ENCODE results near the gene DDX28. TPM values are rescaled to one million over a fixed set of nuclear protein-coding genes. Genes with fewer than 3 reads are reported as not detected.
A peak's percentile ranks its signal among the peaks of the same experiment; 100 is the strongest.

Gene DDX28, protein sequence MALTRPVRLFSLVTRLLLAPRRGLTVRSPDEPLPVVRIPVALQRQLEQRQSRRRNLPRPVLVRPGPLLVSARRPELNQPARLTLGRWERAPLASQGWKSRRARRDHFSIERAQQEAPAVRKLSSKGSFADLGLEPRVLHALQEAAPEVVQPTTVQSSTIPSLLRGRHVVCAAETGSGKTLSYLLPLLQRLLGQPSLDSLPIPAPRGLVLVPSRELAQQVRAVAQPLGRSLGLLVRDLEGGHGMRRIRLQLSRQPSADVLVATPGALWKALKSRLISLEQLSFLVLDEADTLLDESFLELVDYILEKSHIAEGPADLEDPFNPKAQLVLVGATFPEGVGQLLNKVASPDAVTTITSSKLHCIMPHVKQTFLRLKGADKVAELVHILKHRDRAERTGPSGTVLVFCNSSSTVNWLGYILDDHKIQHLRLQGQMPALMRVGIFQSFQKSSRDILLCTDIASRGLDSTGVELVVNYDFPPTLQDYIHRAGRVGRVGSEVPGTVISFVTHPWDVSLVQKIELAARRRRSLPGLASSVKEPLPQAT
- polyA plus RNA-seq: 13.9 and 18.0 TPM in 2 replicates
- 20.6 and 22.9 TPM in 2 replicates for polyA minus RNA-seq

DNA sequence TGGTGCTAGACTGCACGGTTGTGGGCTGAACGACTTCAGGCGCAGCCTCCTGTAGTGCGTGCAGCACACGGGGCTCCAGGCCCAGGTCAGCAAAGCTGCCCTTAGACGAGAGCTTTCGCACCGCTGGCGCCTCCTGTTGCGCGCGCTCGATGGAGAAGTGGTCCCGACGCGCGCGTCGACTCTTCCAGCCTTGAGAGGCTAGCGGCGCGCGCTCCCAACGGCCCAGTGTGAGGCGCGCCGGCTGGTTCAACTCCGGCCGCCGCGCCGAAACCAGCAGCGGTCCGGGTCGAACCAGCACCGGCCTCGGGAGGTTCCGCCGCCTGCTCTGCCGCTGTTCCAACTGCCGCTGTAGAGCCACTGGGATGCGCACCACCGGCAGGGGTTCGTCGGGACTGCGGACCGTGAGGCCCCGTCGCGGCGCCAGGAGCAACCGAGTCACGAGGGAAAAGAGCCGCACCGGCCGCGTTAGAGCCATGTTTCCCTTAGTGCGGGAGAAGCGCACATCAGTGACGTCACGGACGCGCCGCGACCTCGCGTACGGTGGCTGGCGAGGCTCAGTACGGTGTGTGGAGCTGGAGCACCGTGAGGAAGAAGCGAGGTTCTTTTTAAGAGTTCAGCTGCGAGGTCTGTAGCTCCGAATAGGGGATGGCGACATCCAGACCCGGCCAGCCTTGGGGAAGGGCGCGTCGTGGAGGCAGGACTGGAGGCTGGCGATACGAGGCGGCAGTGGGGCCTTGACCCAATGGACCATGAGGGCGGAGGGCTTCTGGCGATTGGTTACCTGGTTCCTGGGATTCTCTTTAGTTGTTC, at the start of gene DDX28, which contains the start of gene DUS2:
Gene DDX28 (minus strand): TSS at position 505 of the 810 bp plus-strand sequence. CDS start 30 bp downstream, at position 475.
Gene DUS2 (plus strand): TSS at position 557 of the 810 bp plus-strand sequence. CDS start 14,740 bp downstream, outside the sequence.
- Histone ChIP-seq H3K36me3 (ENCODE audit: insufficient read depth, low read length) (no peaks in the 10 kb centered on the region), H3K4me3 (ENCODE audit: low read length) (peak within 1 kb of the TSS; percentile 100), H3K79me2 (replicated peaks; ENCODE audit: insufficient read depth, low read length) (peaks cover 13% of the 10 kb centered on the region), H3K9ac (ENCODE audit: low read length) (peak within 1 kb of the TSS; percentile 78), H3K9me3 (ENCODE audit: low read length) (no peaks in the 10 kb centered on the region), H3K4me2 (ENCODE audit: low read length) (peak within 1 kb of the TSS; percentile 87), H4K20me1 (ENCODE audit: insufficient read depth) (no peaks in the 10 kb centered on the region), H2AFZ (ENCODE audit: low read depth, low read length) (peak within 1 kb of the TSS; percentile 78), H3K9me2 (ENCODE audit: insufficient read depth, low read length) (no peaks in the 10 kb centered on the region), H3K27ac (ENCODE audit: low read length) (peak within 1 kb of the TSS; percentile 74), H3K27me3 (ENCODE audit: insufficient read depth, low read depth, low read length) (no peaks in the 10 kb centered on the region), H3F3A (ENCODE audit: insufficient read depth, low read length, poor library complexity, severe bottlenecking) (no peaks in the 10 kb centered on the region)
- TF ChIP-seq, protein P1, sequence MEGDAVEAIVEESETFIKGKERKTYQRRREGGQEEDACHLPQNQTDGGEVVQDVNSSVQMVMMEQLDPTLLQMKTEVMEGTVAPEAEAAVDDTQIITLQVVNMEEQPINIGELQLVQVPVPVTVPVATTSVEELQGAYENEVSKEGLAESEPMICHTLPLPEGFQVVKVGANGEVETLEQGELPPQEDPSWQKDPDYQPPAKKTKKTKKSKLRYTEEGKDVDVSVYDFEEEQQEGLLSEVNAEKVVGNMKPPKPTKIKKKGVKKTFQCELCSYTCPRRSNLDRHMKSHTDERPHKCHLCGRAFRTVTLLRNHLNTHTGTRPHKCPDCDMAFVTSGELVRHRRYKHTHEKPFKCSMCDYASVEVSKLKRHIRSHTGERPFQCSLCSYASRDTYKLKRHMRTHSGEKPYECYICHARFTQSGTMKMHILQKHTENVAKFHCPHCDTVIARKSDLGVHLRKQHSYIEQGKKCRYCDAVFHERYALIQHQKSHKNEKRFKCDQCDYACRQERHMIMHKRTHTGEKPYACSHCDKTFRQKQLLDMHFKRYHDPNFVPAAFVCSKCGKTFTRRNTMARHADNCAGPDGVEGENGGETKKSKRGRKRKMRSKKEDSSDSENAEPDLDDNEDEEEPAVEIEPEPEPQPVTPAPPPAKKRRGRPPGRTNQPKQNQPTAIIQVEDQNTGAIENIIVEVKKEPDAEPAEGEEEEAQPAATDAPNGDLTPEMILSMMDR (IDR thresholded peaks at IDR 0.05; ENCODE audit: poor library complexity, severe bottlenecking): no peak
- TF ChIP-seq TAF1 (IDR thresholded peaks at IDR 0.05; ENCODE audit: low read depth) (peak; percentile 29), SMC3 (conservative IDR thresholded peaks at IDR 0.05; ENCODE audit: poor library complexity) (peak; percentile 39), EZH2 (IDR thresholded peaks at IDR 0.05; ENCODE audit: borderline replicate concordance, insufficient read depth, low read length, poor library complexity, severe bottlenecking) (no peak), EP300 (conservative IDR thresholded peaks at IDR 0.05; ENCODE audit: poor library complexity, severe bottlenecking) (peak; percentile 61), RAD21 (conservative IDR thresholded peaks at IDR 0.05) (no peak), MXI1 (conservative IDR thresholded peaks at IDR 0.05; ENCODE audit: poor library complexity, severe bottlenecking) (peak; percentile 99), POLR2AphosphoS5 (IDR thresholded peaks at IDR 0.05) (peak; percentile 97)
- TF ChIP-seq, protein P2, sequence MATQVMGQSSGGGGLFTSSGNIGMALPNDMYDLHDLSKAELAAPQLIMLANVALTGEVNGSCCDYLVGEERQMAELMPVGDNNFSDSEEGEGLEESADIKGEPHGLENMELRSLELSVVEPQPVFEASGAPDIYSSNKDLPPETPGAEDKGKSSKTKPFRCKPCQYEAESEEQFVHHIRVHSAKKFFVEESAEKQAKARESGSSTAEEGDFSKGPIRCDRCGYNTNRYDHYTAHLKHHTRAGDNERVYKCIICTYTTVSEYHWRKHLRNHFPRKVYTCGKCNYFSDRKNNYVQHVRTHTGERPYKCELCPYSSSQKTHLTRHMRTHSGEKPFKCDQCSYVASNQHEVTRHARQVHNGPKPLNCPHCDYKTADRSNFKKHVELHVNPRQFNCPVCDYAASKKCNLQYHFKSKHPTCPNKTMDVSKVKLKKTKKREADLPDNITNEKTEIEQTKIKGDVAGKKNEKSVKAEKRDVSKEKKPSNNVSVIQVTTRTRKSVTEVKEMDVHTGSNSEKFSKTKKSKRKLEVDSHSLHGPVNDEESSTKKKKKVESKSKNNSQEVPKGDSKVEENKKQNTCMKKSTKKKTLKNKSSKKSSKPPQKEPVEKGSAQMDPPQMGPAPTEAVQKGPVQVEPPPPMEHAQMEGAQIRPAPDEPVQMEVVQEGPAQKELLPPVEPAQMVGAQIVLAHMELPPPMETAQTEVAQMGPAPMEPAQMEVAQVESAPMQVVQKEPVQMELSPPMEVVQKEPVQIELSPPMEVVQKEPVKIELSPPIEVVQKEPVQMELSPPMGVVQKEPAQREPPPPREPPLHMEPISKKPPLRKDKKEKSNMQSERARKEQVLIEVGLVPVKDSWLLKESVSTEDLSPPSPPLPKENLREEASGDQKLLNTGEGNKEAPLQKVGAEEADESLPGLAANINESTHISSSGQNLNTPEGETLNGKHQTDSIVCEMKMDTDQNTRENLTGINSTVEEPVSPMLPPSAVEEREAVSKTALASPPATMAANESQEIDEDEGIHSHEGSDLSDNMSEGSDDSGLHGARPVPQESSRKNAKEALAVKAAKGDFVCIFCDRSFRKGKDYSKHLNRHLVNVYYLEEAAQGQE (IDR thresholded peaks at IDR 0.05; ENCODE audit: borderline replicate concordance): no peak

All from neural cell (in vitro differentiated cells).